OCI-LY7 (cell line): ENCODE results near the gene PCYOX1L. TPM values are rescaled to one million over a fixed set of nuclear protein-coding genes. Genes with fewer than 3 reads are reported as not detected.

ENCODE experiments used
- BruUV-seq: library from RNA; stranded (reverse); fragments of 400-500 nt; replicated peaks from 2 replicates; lab custom pipeline; 2021; lab: Mats Ljungman, UMichigan
- CTCF ChIA-PET: fragments of 300-600 bp; sonication (Branson Sonifier 250); formaldehyde crosslinking; loops from one replicate; lab custom pipeline; 2022; ENCODE audit warnings: antibody characterized with exemption; ENCODE audit not compliant: unreplicated experiment; lab: Charles Lee
- POLR2A ChIA-PET: fragments of 300-600 bp; sonication (Branson Sonifier 250); formaldehyde crosslinking; loops from one replicate; lab custom pipeline; 2022; ENCODE audit warnings: antibody characterized with exemption; lab: Charles Lee
- DNase-seq: peaks from one replicate; pipeline ENCODE4 v3.0.0-alpha.2; 2015; ENCODE audit warnings: low spot score
- H2AFZ ChIP-seq: fragments of 200-600 bp; sonication (generic), shearing (Covaris generic); 2 replicates; pipeline ENCODE4 v1.6.1; 2014; ENCODE audit warnings: mild to moderate bottlenecking, antibody characterized with exemption, low read length, moderate library complexity
- H3K27ac ChIP-seq: fragments of 200-600 bp; sonication (generic); 2 replicates; pipeline ENCODE4 v1.5.1; 2014; ENCODE audit warnings: mixed run types, low read depth, mild to moderate bottlenecking, moderate library complexity, low read length, inconsistent platforms; ENCODE audit not compliant: poor library complexity, severe bottlenecking
- H3K36me3 ChIP-seq: fragments of 200-600 bp; sonication (generic); 2 replicates; pipeline ENCODE4 v1.6.1; 2014; ENCODE audit warnings: mild to moderate bottlenecking, antibody characterized with exemption, low read length, moderate library complexity, mixed read lengths; ENCODE audit not compliant: insufficient read depth
- H3K4me1 ChIP-seq: fragments of 200-600 bp; sonication (generic); 2 replicates; pipeline ENCODE4 v1.5.1; 2014; ENCODE audit warnings: mild to moderate bottlenecking, low read length; ENCODE audit not compliant: insufficient read depth, poor library complexity, severe bottlenecking
- H3K4me2 ChIP-seq: fragments of 200-600 bp; sonication (generic); 2 replicates; pipeline ENCODE4 v1.6.1; 2014; ENCODE audit warnings: mild to moderate bottlenecking, low read length
- H3K4me3 ChIP-seq: fragments of 200-600 bp; sonication (generic); 2 replicates; pipeline ENCODE4 v1.5.1; 2014; ENCODE audit warnings: mild to moderate bottlenecking, low read depth, low read length; ENCODE audit not compliant: poor library complexity, severe bottlenecking
- H3K79me2 ChIP-seq: fragments of 200-600 bp; sonication (generic); 2 replicates; pipeline ENCODE4 v1.6.1; 2016; ENCODE audit warnings: low read depth, mild to moderate bottlenecking, low read length, moderate library complexity, mixed read lengths; ENCODE audit not compliant: insufficient read depth
- H3K9me2 ChIP-seq: fragments of 200-600 bp; sonication (generic); 2 replicates; pipeline ENCODE4 v1.6.1; 2016; ENCODE audit warnings: mild to moderate bottlenecking, low read length, mixed read lengths; ENCODE audit not compliant: insufficient read depth
- H3K9me3 ChIP-seq: fragments of 200-600 bp; sonication (generic); 2 replicates; pipeline ENCODE4 v1.6.1; 2014; ENCODE audit warnings: mild to moderate bottlenecking, mixed run types, low read length, mixed read lengths
- H4K20me1 ChIP-seq: fragments of 200-600 bp; sonication (generic); 2 replicates; pipeline ENCODE4 v1.6.1; 2014; ENCODE audit warnings: mild to moderate bottlenecking, antibody characterized with exemption, low read length, moderate library complexity, mixed read lengths; ENCODE audit not compliant: insufficient read depth
- CTCF ChIP-seq: fragments of 200-600 bp; sonication (generic); conservative IDR thresholded peaks from 2 replicates; pipeline ENCODE4 v1.5.1; 2014; ENCODE audit warnings: mild to moderate bottlenecking, antibody characterized with exemption, low read length, moderate library complexity, mixed read lengths
- EZH2phosphoT487 ChIP-seq: fragments of 200-600 bp; sonication (generic); IDR thresholded peaks from 2 replicates; pipeline ENCODE4 v1.6.1; 2018; ENCODE audit warnings: low read depth, borderline replicate concordance, mild to moderate bottlenecking, mixed run types, antibody characterized with exemption, low read length, moderate library complexity, mixed read lengths
- intact Hi-C: fragments of 100-400 bp; cut with micrococcal nuclease; formaldehyde crosslinking; loops from one replicate; pipeline ENCODE4 v1.10.0; 2022; ENCODE audit not compliant: unreplicated experiment
- total RNA-seq, 2 experiments: library from RNA; depleted of rRNA in 1 of 2; stranded (reverse); fragments of >200 nt in 1 of 2; shearing (Covaris generic) in 1 of 2; gene quantifications; 2 replicates each; pipeline ENCODE4 v1.2.3, GENCODE V29; 2014 to 2022

Gene PCYOX1L
- total RNA-seq, 2 experiments from 2014 or later: 22.5 to 33.3 TPM

- Histone ChIP-seq H2AFZ (no peak overlapping the region), H3K4me3 (no peak overlapping the region), H3K27ac (no peak overlapping the region), H3K9me2 (no peaks in the 10 kb centered on the region), H3K4me2 (no peak overlapping the region), H3K36me3 (no peaks in the 10 kb centered on the region), H4K20me1 (no peaks in the 10 kb centered on the region), H3K79me2 (no peaks in the 10 kb centered on the region), H3K4me1 (no peaks in the 10 kb centered on the region), H3K9me3 (no peaks in the 10 kb centered on the region)
- ChIA-PET CTCF (no interaction called here), POLR2A (no interaction called here)
- DNase-seq: no peak
- intact Hi-C loops: no loop called here
- no TSS peak for BruUV-seq
- TF ChIP-seq CTCF (no peak), EZH2phosphoT487 (no peak)
Measured at GRCh38 chr5:149399775-149400174, 41.9 kb downstream of the PCYOX1L start.

- no peaks in the 10 kb centered on the region for H4K20me1 ChIP-seq
- POLR2A ChIA-PET: interaction anchor here (1.0 to 1.3 kb wide), 2 partner anchors 10 to 12 kb away, joined by 4 to 7 read pairs; no protein-coding TSS in a partner anchor
- H3K4me3 ChIP-seq: no peak overlapping the region
- no peaks in the 10 kb centered on the region for H3K79me2 ChIP-seq
- BruUV-seq: no TSS peak
- no peak overlapping the region for H3K4me2 ChIP-seq
- no peaks in the 10 kb centered on the region for H3K9me2 ChIP-seq
- DNase-seq: no peak
- TF ChIP-seq EZH2phosphoT487 (no peak), CTCF (no peak)
- H2AFZ ChIP-seq: no peak overlapping the region
- CTCF ChIA-PET: no interaction called here
- H3K36me3 ChIP-seq: no peaks in the 10 kb centered on the region
- no peaks in the 10 kb centered on the region for H3K4me1 ChIP-seq
- H3K9me3 ChIP-seq: no peaks in the 10 kb centered on the region
- intact Hi-C loops: no loop called here
- H3K27ac ChIP-seq: no peak overlapping the region
Measured at GRCh38 chr5:149400304-149400703, 42.5 kb downstream of the PCYOX1L start.

- TF ChIP-seq EZH2phosphoT487: no peak
- TF ChIP-seq CTCF: no peak
- Histone ChIP-seq H3K4me3 (no peak overlapping the region), H3K36me3 (no peaks in the 10 kb centered on the region), H3K4me2 (no peak overlapping the region), H2AFZ (no peak overlapping the region), H4K20me1 (no peaks in the 10 kb centered on the region), H3K27ac (no peak overlapping the region), H3K9me3 (no peaks in the 10 kb centered on the region), H3K79me2 (no peaks in the 10 kb centered on the region), H3K4me1 (no peaks in the 10 kb centered on the region), H3K9me2 (no peaks in the 10 kb centered on the region)
- POLR2A ChIA-PET: interaction anchor here (1.0 to 1.3 kb wide), 3 partner anchors 11 to 15 kb away, joined by 4 to 7 read pairs (median 4); no protein-coding TSS in a partner anchor
- intact Hi-C loops: no loop called here
- no peak for DNase-seq
- BruUV-seq: no TSS peak
- CTCF ChIA-PET: no interaction called here
Measured at GRCh38 chr5:149401051-149401450, 43.2 kb downstream of the PCYOX1L start.
